GM12878 (cell line): ENCODE measurements around the gene DDX54. TPM values are rescaled to one million over a fixed set of nuclear protein-coding genes. Genes with fewer than 3 reads are reported as not detected.

Experiments
- ATAC-seq: fragments of 200-7000 bp; cut with Tn5 transposase; 3 replicates; pipeline ENCODE4 v1.9.1; 2020; ENCODE audit warnings: mild to moderate bottlenecking, moderate library complexity
- BruUV-seq: library from RNA; stranded (reverse); fragments of 400-500 nt; replicated peaks from 2 replicates; lab custom pipeline; 2021; lab: Mats Ljungman, UMichigan
- CTCF ChIA-PET: fragments of 300-600 bp; sonication (Branson Sonifier 250); formaldehyde crosslinking; extraction: SDS; loops from one replicate; lab custom pipeline; 2021; ENCODE audit warnings: inconsistent platforms; lab: Yijun Ruan, JAX
- POLR2A ChIA-PET: fragments of 350-600 bp; formaldehyde crosslinking; extraction: SDS; loops from one replicate; lab custom pipeline; 2021; ENCODE audit warnings: inconsistent platforms; lab: Charles Lee
- RAD21 ChIA-PET: fragments of 300-600 bp; sonication (Branson Sonifier 250); formaldehyde crosslinking; loops from one replicate; lab custom pipeline; 2023; ENCODE audit warnings: antibody characterized with exemption; ENCODE audit not compliant: unreplicated experiment; lab: Charles Lee
- SMC1A ChIA-PET: fragments of 300-600 bp; sonication (Branson Sonifier 250); formaldehyde crosslinking; loops from one replicate; lab custom pipeline; 2023; ENCODE audit not compliant: unreplicated experiment, uncharacterized antibody; lab: Charles Lee
- DNase-seq: peaks from one replicate; pipeline ENCODE4 v3.0.0-alpha.2; 2011; ENCODE audit warnings: low read depth, low spot score
- FAIRE-seq: peaks from 3 replicates; lab custom pipeline; 2011; peaks lifted over from hg19 to GRCh38; lab: Jason Lieb, UNC
- H2AFZ ChIP-seq: 2 replicates; pipeline ENCODE4 v1.6.0; 2011; ENCODE audit warnings: low read depth, low read length, control low read depth; ENCODE audit not compliant: control insufficient read depth
- H3K27ac ChIP-seq: 2 replicates; pipeline ENCODE4 v1.5.1; 2011; ENCODE audit warnings: control low read depth; ENCODE audit not compliant: control insufficient read depth, insufficient read depth
- H3K27me3 ChIP-seq, 2 experiments: replicated peaks in 1 of 2; 2 replicates each; pipeline versions ENCODE4 v1.6.0 to v1.6.1; 2011; ENCODE audit warnings: low read length in 1 of 2; ENCODE audit not compliant: control insufficient read depth in 2 of 2, insufficient read depth in 2 of 2
- H3K36me3 ChIP-seq, 2 experiments: 2 replicates each; pipeline ENCODE4 v1.5.1; 2011; ENCODE audit warnings: low read length in 1 of 2; ENCODE audit not compliant: control insufficient read depth in 2 of 2, insufficient read depth in 2 of 2
- H3K4me1 ChIP-seq: 2 replicates; pipeline ENCODE4 v1.6.1; 2011; ENCODE audit warnings: mild to moderate bottlenecking, low read length, moderate library complexity, mixed read lengths; ENCODE audit not compliant: control insufficient read depth, insufficient read depth
- H3K4me2 ChIP-seq: 2 replicates; pipeline ENCODE4 v1.6.0; 2011; ENCODE audit warnings: control low read depth; ENCODE audit not compliant: control insufficient read depth, insufficient read depth
- H3K4me3 ChIP-seq: fragments of 200-600 bp; sonication (generic); 2 replicates; pipeline ENCODE4 v1.5.1; 2016
- H3K79me2 ChIP-seq: 2 replicates; pipeline ENCODE4 v1.6.0; 2011; ENCODE audit warnings: low read length; ENCODE audit not compliant: control insufficient read depth, insufficient read depth
- H3K9ac ChIP-seq: 2 replicates; pipeline ENCODE4 v1.8.0; 2011; ENCODE audit warnings: low read length, control low read depth, mixed read lengths; ENCODE audit not compliant: control insufficient read depth, insufficient read depth
- H3K9me3 ChIP-seq: replicated peaks from 3 replicates; pipeline ENCODE4 v1.5.1; 2011; ENCODE audit warnings: mild to moderate bottlenecking, low read length; ENCODE audit not compliant: control insufficient read depth, insufficient read depth
- H4K20me1 ChIP-seq: 2 replicates; pipeline ENCODE4 v1.6.0; 2011; ENCODE audit not compliant: control insufficient read depth, insufficient read depth
- ASH2L ChIP-seq: fragments of 300-600, 200-600 bp; sonication (generic); IDR thresholded peaks from 2 replicates; pipeline ENCODE4 v1.6.1; 2017; ENCODE audit warnings: low read depth, mild to moderate bottlenecking, borderline replicate concordance
- ETV6 ChIP-seq, 2 experiments: fragments of 450-650 bp in 1 of 2; IDR thresholded peaks in 1 of 2; conservative IDR thresholded peaks in 1 of 2; 2 replicates each; pipeline ENCODE4 v1.6.1; 2014; ENCODE audit warnings: antibody characterized with exemption in 1 of 2, borderline replicate concordance in 1 of 2, low read depth in 1 of 2, mild to moderate bottlenecking in 1 of 2, moderate library complexity in 1 of 2
- STAT3 ChIP-seq: IDR thresholded peaks from 2 replicates; pipeline ENCODE4 v1.6.1; 2011; ENCODE audit warnings: low read depth, low read length, improper control_type of control experiment
- ZNF24 ChIP-seq: fragments of 450-650 bp; IDR thresholded peaks from 2 replicates; pipeline ENCODE4 v1.6.1; 2017; ENCODE audit warnings: antibody characterized with exemption, mild to moderate bottlenecking
- WGBS: methylation state at CpG from one replicate; pipeline ENCODE4 v1.1.6; 2016; ENCODE audit warnings: low lambda C conversion rate; ENCODE audit not compliant: insufficient replicate concordance, insufficient coverage; ENCODE audit errors: missing lambda C conversion rate; 5-methylcytosine and 5-hydroxymethylcytosine counted together
- in situ Hi-C: fragments of 300-500 bp; cut with MboI; formaldehyde crosslinking; loops from 9 replicates; pipeline ENCODE4 v1.14.3; 2018; ENCODE audit warnings: mixed read lengths
- intact Hi-C: fragments of 100-400 bp; cut with micrococcal nuclease; formaldehyde crosslinking; loops from one replicate; pipeline ENCODE4 v1.14.2; 2022; ENCODE audit not compliant: unreplicated experiment
- polyA plus RNA-seq, 11 experiments: library from polyadenylated mRNA; depleted of rRNA in 4 of 11; unstranded in 6 of 11; stranded (reverse) in 5 of 11; fragments of >200 nt; fragmentation: Nextera tagmentation in 4 of 11; fragmentation: Illumina TruSeq in 1 of 11; extraction: Ambion mirVana in 4 of 11; extraction: Trizol in 1 of 11; gene quantifications; 1 replicate in 1 of 11; 2 replicates in 10 of 11; pipeline versions ENCODE4 v1.2.1 to v1.2.3, GENCODE V29; 2011 to 2016; ENCODE audit warnings: inconsistent platforms in 2 of 11, missing spikeins in 2 of 11, low read depth in 1 of 11
- total RNA-seq, 4 experiments: library from RNA; depleted of rRNA in 3 of 4; stranded (reverse); fragments of >200 nt in 3 of 4; fragmentation: Illumina TruSeq in 1 of 4; extraction: Trizol in 1 of 4; gene quantifications; 2 replicates each; pipeline versions ENCODE4 v1.2.1 to v1.2.3, GENCODE V29; 2013 to 2021

Gene DDX54
- total and polyA plus RNA-seq, 10 of the 15 experiments (the other 5 are each of a cell fraction or from before 2014, with no cell fraction given), result 1.9 to 115 (median 56.3) TPM

GRCh38 chr12:113138826-113139225 is 46.5 kb downstream of the DDX54 start:
- ChIA-PET CTCF (interaction anchor here (1.1 to 2.2 kb wide), 3 partner anchors 11 to 31 kb away, joined by 4 to 10 read pairs (median 5); no protein-coding TSS in a partner anchor), POLR2A (no interaction called here), RAD21 (no interaction called here), SMC1A (interaction anchor here (1.4 to 1.7 kb wide), 3 partner anchors 9 to 90 kb away, joined by 3 to 6 read pairs (median 6); no protein-coding TSS in a partner anchor)
- Histone ChIP-seq H3K4me3 (no peak overlapping the region), H3K79me2 (no peaks in the 10 kb centered on the region), H3K36me3 (no peaks in the 10 kb centered on the region), H3K4me2 (no peak overlapping the region), H3K9ac (no peak overlapping the region), H3K9me3 (no peaks in the 10 kb centered on the region), H3K4me1 (no peaks in the 10 kb centered on the region; the same call in 1 of the 2 replicates), H4K20me1 (no peaks in the 10 kb centered on the region), H3K27ac (no peak overlapping the region), H3K27me3 (no peaks in the 10 kb centered on the region; a peak in 2 of 4 replicates), H2AFZ (no peak overlapping the region)
- ATAC-seq, result no peak
- FAIRE-seq, result no peak
- BruUV-seq, result no TSS peak
- intact Hi-C loops (no loop called here), in situ Hi-C loops (no loop called here)
- DNase-seq, result no peak
- TF ChIP-seq ASH2L (no peak), STAT3 (no peak), ETV6 (conservative IDR thresholded peaks at IDR 0.05 in 1 of 2, IDR thresholded peaks at IDR 0.05 in 1 of 2; ENCODE audit: borderline replicate concordance in 1 of 2, low read depth in 1 of 2) (no peak), ZNF24 (no peak)
- 20% methylated on average over 3 of the region's 3 CpGs for WGBS
